Left kidney (tissue), 2 donors: Measurements from ENCODE around the gene GRIN3B. TPM values are rescaled to one million over a fixed set of nuclear protein-coding genes. Genes with fewer than 3 reads are reported as not detected.

Source experiments
- DNase-seq: peaks from one replicate; pipeline ENCODE4 v3.0.0-alpha.2; 2013
- polyA plus RNA-seq: library from polyadenylated mRNA; unstranded; fragments of 120-200 nt; gene quantifications from one replicate; pipeline ENCODE4 v1.2.1, GENCODE V29; 2013; ENCODE audit not compliant: insufficient read length

The GRIN3B gene
- polyA plus RNA-seq, 1 donor: 0.71 TPM

DNA sequence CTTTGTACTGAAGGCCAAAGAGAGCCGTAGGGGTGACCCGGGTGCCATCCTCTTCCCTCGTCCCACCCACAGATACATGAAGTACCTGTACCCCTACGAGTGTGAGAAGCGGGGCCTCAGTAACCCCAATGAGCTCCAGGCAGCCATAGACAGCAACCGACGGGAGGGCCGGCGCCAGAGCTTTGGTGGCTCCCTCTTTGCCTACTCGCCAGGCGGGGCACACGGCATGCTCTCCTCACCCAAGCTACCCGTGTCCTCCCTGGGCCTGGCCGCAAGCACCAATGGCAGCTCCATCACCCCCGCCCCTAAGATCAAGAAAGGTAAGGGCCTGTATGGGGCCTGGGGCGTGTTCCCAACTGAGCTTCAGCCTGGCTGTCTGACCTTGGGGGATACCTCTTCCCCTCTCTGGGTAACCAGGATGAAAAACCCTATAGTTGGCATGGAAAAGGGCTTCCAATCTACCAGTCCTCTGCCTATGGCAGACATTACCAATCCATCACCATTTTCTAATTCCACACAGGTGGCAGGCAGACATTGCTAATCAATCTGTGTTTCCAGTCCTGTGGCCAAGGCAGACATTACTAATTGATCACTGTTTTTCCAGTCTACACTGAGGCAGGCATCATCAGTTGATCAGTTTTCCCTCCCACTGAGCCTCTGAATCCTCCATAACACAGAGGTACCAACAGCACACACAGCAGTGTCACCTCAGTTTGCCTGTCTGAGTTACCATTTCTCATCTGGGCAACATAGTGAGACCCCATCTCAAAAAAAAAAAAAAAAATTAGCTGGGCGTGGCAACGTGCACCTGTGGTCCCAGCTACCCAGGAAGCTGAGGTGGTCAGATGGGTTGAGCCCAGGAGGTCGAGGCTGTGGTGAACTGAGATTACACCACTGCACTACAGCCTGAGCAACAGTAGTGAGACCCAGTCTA is 35.2 kb upstream of the GRIN3B start:
- DNase-seq: no peak

- no peak for DNase-seq
These were observed 33.6 kb upstream of the GRIN3B start for GRCh38 chr19:966485-967088.

- no peak for DNase-seq
These were observed 29.5 kb upstream of the GRIN3B start for GRCh38 chr19:970695-971094.

DNA sequence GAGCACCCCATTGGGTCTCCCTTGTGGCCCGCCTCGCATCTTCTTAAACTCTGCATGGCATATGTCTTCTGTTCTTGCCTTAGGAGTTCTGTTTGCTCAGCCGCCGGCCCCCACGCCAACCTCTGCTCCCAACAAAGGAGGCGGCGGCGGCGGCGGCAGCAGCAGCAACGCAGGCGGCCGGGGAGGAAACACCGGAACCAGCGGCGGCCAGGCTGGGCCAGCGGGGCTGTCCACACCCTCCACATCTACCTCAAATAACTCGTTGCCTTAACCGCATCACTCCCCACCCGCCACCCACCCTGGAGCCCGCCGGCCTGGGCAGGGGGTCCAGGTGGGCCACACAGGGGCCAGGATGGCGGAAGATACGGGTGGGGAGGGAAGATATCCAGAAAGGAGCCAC is 28.4 kb upstream of the GRIN3B start:
- no peak for DNase-seq

DNA sequence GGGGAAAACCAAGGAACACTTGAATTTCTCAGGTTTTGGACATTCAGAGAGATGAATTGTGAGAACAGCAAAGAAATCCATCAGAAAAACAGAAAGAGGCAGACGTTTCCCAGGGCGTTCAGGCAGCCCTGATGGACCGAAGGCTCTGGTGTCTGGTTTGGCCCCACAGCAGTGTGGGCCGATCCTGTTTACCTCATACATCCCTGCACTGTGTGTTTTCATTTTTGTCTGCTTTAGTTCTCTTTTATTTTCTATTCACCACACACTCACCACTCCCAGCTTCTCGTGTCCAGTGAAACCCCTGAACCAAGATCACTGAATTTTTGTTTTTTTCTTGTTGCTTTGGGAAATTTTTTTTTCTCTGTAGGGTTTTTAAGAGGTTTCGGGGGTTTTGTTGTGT is 27.9 kb upstream of the GRIN3B start:
- no peak for DNase-seq

DNA sequence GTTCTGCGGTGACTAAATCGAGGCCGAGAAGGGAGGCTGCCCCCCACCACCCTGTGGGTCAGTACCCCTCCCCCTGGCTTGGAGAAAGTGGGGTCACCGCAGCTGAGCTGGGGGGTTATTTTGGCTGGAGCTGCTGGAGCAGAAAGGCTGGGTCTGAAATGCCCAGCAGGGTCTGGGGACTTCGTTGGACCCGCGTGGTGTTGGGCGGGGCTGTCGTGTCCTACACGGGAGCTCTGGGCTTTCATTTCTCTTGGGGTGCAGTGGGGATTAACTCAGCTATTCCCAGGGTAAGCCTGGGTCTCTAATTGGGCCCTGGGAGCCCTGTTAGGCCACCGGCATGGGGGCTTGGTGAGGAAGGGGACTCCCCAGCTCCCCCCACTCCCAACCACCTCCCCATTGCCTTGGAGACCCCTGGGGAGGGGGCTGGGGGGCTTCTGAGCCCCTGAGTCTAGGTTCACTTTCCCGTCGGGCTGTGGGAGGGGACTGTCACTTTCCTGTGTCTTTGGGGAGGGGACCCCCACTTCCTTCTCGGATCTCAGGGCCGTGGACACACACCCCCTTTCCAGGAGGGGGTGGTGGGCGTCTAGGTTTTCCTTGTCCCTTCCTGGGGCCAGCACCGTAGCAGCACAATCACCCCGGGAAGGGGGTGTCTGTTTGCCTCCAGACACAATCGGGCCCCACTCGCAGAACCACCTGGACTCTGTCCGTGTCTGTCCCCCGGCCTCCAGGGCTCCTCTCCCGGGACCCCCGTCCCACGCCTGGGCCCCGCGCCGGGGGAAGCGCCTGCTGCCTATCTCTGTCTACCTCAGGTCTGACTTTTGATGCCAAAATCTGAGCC is 26.3 kb upstream of the GRIN3B start:
- DNase-seq: no peak

- no peak for DNase-seq
These were observed 25.5 kb upstream of the GRIN3B start for GRCh38 chr19:974564-975257.

- no peak for DNase-seq
These were observed 23.7 kb upstream of the GRIN3B start for GRCh38 chr19:976476-976875.

GRCh38 chr19:977058-977464 is 23.2 kb upstream of the GRIN3B start:
- DNase-seq: no peak

GRCh38 chr19:979318-979741 is 20.9 kb upstream of the GRIN3B start:
- DNase-seq: peak; percentile 45

DNA sequence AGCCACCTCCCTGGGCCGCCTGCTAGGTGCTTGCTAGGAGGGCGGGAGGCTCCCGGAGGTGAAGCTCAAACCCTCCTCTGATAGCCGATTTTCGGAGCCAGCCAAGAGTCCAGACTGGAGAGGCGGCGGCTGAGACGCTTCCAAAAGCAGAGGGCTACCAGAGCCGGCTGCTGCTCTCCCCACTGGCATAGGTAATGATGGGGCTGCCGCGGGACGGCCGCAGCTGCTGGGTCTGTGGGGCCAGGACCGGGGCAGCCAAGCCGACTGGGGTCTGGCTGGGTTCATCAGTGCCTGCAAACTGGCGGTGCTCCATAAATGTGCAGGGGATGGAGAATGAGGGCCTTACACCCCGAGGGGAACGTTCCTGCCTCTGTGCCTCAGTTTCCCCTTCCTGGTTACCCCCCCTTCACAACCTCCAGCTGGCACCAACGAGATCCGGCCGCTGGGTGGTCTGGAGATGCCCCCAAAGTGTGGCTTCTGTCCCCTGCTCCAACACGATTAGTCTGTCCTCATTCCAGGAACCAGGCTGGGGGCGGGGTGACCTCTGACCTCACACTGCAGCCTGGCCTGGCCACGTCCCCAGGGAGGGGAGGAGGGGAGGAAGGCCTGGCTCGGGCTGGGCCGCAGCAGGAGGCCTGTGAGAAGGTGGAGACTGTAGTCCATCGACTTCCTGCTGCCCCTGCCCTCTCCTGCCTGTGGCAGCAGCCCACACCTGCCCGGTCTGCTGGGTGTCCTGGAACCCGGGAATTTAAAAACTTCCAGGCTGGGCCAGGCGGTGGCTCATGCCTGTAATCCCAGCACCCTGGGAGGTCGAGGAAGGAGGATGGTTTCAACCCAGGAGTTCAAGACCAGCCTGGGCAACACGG is 19.9 kb upstream of the GRIN3B start:
- no peak for DNase-seq

DNA sequence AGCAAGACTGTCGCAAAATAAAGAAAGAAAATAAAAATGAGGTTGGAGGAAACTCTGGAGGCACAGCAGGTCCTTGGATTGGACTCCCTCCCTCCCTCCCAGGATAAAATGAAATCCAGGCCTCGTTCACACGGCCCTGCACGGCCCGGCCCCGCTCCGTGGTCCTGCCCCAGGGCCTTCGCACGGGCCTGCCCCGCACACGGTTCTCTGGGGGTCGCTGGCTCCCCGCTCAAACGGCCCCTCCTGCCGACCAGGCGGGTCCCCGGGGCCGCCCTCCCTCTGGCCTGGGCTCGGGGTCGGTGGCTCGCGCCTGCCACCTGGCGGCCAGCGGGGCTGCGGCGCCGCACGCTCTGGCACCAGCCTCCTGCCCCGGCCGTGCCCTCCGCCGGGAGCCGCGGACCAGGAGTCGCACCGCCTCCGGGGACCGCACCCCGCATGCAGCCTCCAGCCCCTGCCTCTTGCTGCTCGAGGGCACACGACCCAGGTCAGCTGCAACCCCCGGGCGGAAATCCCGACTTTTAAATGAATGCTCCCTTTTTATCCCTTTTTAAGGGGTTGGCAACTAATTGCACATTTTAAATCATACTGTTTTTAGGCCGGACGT is 17.6 kb upstream of the GRIN3B start:
- no peak for DNase-seq

DNA sequence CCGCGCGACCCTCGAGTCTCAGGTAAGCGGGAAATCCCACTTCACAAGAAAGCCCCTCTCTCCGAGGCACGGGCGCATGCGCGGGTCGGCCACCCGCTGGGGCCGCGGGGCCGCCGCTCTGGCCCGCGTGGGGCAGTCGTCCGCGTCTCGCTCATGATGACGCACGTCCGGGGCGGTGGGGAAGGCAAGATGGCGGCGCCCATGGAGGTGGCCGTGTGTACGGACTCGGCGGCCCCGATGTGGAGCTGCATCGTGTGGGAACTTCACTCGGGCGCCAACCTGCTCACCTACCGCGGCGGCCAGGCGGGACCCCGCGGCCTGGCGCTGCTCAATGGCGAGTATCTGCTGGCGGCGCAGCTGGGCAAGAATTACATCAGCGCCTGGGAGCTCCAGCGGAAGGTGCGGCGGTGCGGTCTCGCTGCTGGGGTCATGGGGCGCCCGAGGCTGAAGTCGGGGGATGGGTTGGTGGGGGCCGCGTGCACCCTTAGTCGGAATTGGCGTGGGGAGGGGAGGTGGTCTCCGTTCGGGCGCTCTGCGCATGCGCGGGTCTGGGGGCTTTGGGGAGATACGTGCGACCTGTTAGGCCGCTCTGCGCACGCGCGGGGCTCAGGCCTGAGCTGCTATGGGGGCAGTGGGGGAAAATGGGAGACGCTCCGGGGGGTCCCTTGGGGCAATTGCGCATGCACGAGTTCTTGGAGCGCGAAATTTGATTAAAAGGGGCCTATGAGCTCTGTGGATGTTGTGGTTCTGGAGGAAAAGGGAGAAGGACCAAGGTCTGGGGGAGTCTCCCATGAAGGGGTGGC is 15.9 kb upstream of the GRIN3B start, which contains the start of gene WDR18:
Gene WDR18 (plus strand): TSS at position 181 of the 803 bp plus-strand sequence. CDS start 9 bp downstream, at position 190.
- peak; percentile 90 for DNase-seq

- DNase-seq: no peak
These were observed 14.1 kb upstream of the GRIN3B start for GRCh38 chr19:986083-986482.

DNA sequence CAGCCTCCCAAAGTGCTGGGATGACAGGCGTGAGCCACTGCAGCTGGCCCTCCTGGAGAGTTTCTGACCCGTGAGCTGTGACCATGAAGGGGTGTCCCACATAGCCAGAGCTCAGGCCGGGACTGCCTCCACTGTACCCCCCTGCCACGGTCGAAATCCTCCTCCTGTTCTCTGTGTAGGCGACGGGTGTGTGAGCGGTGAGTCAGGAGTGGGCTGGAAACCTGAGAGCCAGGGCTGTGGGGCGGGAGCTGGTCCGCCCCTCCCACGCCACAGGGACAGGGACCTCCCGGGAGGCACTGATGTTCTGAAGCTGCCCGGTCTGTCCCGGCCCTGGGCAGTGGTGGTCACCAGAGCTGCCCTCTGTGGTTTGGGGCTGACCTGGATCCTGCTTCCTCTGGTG is 12.1 kb upstream of the GRIN3B start:
- no peak for DNase-seq

DNA sequence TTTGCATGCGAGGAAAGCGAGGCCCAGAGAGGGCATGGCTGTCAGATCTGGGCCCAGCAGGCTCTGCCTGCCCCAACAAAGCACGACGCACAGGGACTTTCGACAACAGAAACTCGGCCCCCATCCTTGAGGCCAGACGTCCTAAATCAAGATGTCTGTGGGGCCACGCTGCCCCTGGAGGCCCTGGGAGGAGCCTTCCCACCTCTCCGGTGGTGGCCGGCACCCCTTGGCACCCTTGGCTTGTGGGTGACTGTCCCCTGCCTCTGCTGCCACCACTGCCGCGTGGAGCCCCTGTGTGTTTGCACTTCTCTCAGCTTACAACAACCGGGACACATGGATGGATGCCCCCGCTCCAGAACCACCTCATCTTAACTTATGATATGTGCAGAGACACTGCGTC is 11.7 kb upstream of the GRIN3B start:
- no peak for DNase-seq

DNA sequence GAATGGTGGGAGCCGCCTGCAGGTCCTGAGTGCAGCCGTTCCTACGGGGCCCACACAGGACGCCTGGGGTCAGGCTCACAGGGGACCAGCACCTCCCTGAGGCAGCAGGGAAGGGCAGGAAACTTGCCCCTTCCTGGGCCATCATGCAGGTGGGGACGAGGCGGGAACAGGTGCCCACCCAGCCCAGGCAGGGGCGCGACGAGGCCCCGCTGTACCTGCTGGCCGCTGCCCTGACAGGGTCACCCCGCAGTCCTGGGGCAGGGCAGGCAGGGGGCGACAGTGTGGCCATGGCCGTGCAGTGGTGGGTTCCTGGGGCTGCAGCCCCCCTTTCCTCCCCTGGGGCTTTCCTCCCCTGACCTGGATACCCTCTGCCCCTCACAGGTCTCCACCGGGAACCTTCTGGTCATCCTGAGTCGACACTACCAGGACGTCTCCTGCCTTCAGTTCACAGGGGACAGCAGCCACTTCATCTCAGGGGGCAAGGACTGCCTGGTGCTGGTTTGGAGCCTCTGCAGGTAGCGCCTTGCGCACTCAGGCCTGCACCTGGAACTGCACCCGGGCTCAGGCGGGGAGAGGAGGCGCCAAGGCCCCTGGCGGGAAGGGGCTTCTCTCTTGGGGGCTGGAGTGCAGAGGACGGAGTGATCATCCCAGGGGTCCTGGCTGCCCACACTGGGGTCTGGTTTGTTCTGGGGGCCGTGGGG is 10.7 kb upstream of the GRIN3B start:
- DNase-seq: no peak

- no peak for DNase-seq
These were observed 10.1 kb upstream of the GRIN3B start for GRCh38 chr19:990119-990571.

- DNase-seq: no peak
These were observed 9.5 kb upstream of the GRIN3B start for GRCh38 chr19:990746-991145.
